Sciatic nerve (tissue), 2 donors: Measurements from ENCODE around the gene CTBS. TPM values are rescaled to one million over a fixed set of nuclear protein-coding genes. Genes with fewer than 3 reads are reported as not detected.
"Not testable (repeated sequence)": the region's sequence is repeated elsewhere in the genome, so short reads cannot be mapped to it uniquely, and the experiment has no call there.

Experiments
- ATAC-seq: fragments of 200-7000 bp; cut with Tn5 transposase; one replicate; pipeline ENCODE4 v1.9.1; 2020; ENCODE audit warnings: mild to moderate bottlenecking, moderate library complexity
- DNase-seq: peaks from one replicate; pipeline ENCODE4 v3.0.0-alpha.2; 2020; ENCODE audit warnings: low spot score
- intact Hi-C: fragments of 100-400 bp; cut with DNase I; formaldehyde crosslinking; loops from one replicate; pipeline ENCODE4 v1.14.2; 2022
- total RNA-seq: library from RNA; stranded (reverse); fragmentation: NEBNext Ultra II Directional; extraction: Animal tissue kit (Norgen Biotek cat#: 25700); gene quantifications from one replicate; pipeline ENCODE4 v1.2.1, GENCODE V29; 2021
- donor health status: DM: no; HTN: no; CAD: no.
- donor health status: DM: no; HTN: no; CAD: no.

Gene CTBS
- total RNA-seq, 1 donor from 2014 or later = 18.1 TPM

GRCh38 chr1:84509029-84509428 is 65.2 kb downstream of the CTBS start:
- ATAC-seq = no peak
- DNase-seq = no peak
- intact Hi-C loops = no loop called here

- DNase-seq (no peak), ATAC-seq (no peak)
- intact Hi-C loops = no loop called here
Observed at GRCh38 chr1:84508510-84508909, 65.7 kb downstream of the CTBS start.

GRCh38 chr1:84507887-84508286 is 66.4 kb downstream of the CTBS start:
- ATAC-seq, intact Hi-C loops, DNase-seq: not testable (repeated sequence)

- no peak for ATAC-seq
- no peak for DNase-seq
- intact Hi-C loops = no loop called here
Observed at GRCh38 chr1:84506729-84507453, 67.3 kb downstream of the CTBS start.

GRCh38 chr1:84506002-84506728 is 68.1 kb downstream of the CTBS start, which contains the start of the genes GNG5 and SPATA1:
Gene GNG5, minus strand, starts transcription at chr1:84506581. Its CDS starts 490 bp downstream, at chr1:84506091.
Gene SPATA1, plus strand, starts transcription at chr1:84506386. Its CDS starts 9,974 bp downstream, at chr1:84516360.
- ATAC-seq = peak; percentile 99
- intact Hi-C loops = no loop called here
- peak; percentile 99 for DNase-seq

GRCh38 chr1:84505493-84506001 is 68.7 kb downstream of the CTBS start:
- DNase-seq (no peak), ATAC-seq (peak; percentile 80)
- intact Hi-C loops = no loop called here

GRCh38 chr1:84504580-84505492 is 69.4 kb downstream of the CTBS start:
- no peak for DNase-seq
- ATAC-seq = no peak
- intact Hi-C loops = no loop called here

GRCh38 chr1:84502927-84503326 is 71.3 kb downstream of the CTBS start:
- DNase-seq = no peak
- ATAC-seq = no peak
- intact Hi-C loops = no loop called here

Other genes with a start within 250 kb of the CTBS start
- gene DNASE2B, start 176.0 kb downstream of the CTBS start, total RNA-seq = not detected
- 21.8 TPM for gene RPF1, start 95.2 kb downstream of the CTBS start, total RNA-seq
- gene SPATA1, start 68.1 kb downstream of the CTBS start, total RNA-seq = 3.4 TPM
- 50.5 TPM for gene GNG5, start 67.9 kb downstream of the CTBS start, total RNA-seq
- 10.9 TPM for gene SSX2IP, start 116.0 kb upstream of the CTBS start, total RNA-seq